Measurements from ENCODE around the gene PNPLA5.

DNA sequence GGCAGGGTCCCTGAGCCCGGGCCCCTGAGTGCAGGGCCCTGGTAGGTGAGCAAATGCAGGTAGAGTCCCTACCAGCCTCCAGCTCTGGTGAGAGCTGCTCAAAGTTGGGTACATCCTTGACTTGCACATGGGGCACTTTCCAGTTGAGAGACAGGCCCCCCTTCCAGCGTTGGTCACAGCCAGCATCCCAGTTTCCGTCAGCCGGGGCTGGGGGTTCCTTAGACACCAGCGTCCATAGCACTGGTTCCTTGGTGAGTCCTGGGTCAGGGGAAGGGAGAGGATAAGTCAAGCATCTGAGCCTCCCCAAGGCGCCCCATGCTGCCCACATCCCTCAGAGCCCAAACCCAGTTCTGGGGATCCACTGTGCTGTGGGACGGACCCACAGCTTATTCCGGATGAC is 5.6 kb downstream of the PNPLA5 start:
- TF ChIP-seq, protein P1, sequence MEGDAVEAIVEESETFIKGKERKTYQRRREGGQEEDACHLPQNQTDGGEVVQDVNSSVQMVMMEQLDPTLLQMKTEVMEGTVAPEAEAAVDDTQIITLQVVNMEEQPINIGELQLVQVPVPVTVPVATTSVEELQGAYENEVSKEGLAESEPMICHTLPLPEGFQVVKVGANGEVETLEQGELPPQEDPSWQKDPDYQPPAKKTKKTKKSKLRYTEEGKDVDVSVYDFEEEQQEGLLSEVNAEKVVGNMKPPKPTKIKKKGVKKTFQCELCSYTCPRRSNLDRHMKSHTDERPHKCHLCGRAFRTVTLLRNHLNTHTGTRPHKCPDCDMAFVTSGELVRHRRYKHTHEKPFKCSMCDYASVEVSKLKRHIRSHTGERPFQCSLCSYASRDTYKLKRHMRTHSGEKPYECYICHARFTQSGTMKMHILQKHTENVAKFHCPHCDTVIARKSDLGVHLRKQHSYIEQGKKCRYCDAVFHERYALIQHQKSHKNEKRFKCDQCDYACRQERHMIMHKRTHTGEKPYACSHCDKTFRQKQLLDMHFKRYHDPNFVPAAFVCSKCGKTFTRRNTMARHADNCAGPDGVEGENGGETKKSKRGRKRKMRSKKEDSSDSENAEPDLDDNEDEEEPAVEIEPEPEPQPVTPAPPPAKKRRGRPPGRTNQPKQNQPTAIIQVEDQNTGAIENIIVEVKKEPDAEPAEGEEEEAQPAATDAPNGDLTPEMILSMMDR (IDR thresholded peaks at IDR 0.05) = no peak
- TF ChIP-seq, protein P2, sequence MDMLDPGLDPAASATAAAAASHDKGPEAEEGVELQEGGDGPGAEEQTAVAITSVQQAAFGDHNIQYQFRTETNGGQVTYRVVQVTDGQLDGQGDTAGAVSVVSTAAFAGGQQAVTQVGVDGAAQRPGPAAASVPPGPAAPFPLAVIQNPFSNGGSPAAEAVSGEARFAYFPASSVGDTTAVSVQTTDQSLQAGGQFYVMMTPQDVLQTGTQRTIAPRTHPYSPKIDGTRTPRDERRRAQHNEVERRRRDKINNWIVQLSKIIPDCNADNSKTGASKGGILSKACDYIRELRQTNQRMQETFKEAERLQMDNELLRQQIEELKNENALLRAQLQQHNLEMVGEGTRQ (CRISPR knock-in tag; IDR thresholded peaks at IDR 0.05) = no peak
- TF ChIP-seq, protein P3, sequence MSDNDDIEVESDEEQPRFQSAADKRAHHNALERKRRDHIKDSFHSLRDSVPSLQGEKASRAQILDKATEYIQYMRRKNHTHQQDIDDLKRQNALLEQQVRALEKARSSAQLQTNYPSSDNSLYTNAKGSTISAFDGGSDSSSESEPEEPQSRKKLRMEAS (CRISPR knock-in tag; IDR thresholded peaks at IDR 0.05) = no peak
- TF ChIP-seq NFYB (CRISPR knock-in tag; conservative IDR thresholded peaks at IDR 0.05; ENCODE audit: low read depth) (no peak), ZBTB21 (CRISPR knock-in tag; IDR thresholded peaks at IDR 0.05; ENCODE audit: borderline replicate concordance) (no peak), SMAD4 (CRISPR knock-in tag; IDR thresholded peaks at IDR 0.05) (no peak), CBFB (CRISPR knock-in tag; IDR thresholded peaks at IDR 0.05; ENCODE audit: low read depth) (no peak), FOXP1 (CRISPR knock-in tag; IDR thresholded peaks at IDR 0.05; ENCODE audit: borderline replicate concordance) (no peak), RELA (CRISPR knock-in tag; IDR thresholded peaks at IDR 0.05; ENCODE audit: borderline replicate concordance) (no peak), KAT7 (CRISPR knock-in tag; IDR thresholded peaks at IDR 0.05; ENCODE audit: borderline replicate concordance) (no peak)
- TF ChIP-seq, protein P4, sequence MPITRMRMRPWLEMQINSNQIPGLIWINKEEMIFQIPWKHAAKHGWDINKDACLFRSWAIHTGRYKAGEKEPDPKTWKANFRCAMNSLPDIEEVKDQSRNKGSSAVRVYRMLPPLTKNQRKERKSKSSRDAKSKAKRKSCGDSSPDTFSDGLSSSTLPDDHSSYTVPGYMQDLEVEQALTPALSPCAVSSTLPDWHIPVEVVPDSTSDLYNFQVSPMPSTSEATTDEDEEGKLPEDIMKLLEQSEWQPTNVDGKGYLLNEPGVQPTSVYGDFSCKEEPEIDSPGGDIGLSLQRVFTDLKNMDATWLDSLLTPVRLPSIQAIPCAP (CRISPR knock-in tag; IDR thresholded peaks at IDR 0.05) = no peak
- TF ChIP-seq, protein P5, sequence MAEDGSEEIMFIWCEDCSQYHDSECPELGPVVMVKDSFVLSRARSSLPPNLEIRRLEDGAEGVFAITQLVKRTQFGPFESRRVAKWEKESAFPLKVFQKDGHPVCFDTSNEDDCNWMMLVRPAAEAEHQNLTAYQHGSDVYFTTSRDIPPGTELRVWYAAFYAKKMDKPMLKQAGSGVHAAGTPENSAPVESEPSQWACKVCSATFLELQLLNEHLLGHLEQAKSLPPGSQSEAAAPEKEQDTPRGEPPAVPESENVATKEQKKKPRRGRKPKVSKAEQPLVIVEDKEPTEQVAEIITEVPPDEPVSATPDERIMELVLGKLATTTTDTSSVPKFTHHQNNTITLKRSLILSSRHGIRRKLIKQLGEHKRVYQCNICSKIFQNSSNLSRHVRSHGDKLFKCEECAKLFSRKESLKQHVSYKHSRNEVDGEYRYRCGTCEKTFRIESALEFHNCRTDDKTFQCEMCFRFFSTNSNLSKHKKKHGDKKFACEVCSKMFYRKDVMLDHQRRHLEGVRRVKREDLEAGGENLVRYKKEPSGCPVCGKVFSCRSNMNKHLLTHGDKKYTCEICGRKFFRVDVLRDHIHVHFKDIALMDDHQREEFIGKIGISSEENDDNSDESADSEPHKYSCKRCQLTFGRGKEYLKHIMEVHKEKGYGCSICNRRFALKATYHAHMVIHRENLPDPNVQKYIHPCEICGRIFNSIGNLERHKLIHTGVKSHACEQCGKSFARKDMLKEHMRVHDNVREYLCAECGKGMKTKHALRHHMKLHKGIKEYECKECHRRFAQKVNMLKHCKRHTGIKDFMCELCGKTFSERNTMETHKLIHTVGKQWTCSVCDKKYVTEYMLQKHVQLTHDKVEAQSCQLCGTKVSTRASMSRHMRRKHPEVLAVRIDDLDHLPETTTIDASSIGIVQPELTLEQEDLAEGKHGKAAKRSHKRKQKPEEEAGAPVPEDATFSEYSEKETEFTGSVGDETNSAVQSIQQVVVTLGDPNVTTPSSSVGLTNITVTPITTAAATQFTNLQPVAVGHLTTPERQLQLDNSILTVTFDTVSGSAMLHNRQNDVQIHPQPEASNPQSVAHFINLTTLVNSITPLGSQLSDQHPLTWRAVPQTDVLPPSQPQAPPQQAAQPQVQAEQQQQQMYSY (CRISPR knock-in tag; IDR thresholded peaks at IDR 0.05) = no peak
